Fibroblast of lung (primary cell): ENCODE results near the gene SLPI. TPM values are rescaled to one million over a fixed set of nuclear protein-coding genes. Genes with fewer than 3 reads are reported as not detected.
A peak's percentile ranks its signal among the peaks of the same experiment; 100 is the strongest.

Experiments used
- DNase-seq, 2 donors: peaks; one replicate each; pipeline versions ENCODE4 v3.0.0 to v3.0.0-alpha.2; 2010; ENCODE audit warnings: low read depth in 2 of 2
- H2AFZ ChIP-seq: 2 replicates; pipeline ENCODE4 v1.5.1; 2012; ENCODE audit warnings: low read length, control low read depth, inconsistent platforms
- H3K27ac ChIP-seq: 2 replicates; pipeline ENCODE4 v1.5.1; 2011; ENCODE audit warnings: low read length, control low read depth; ENCODE audit not compliant: insufficient read depth
- H3K27me3 ChIP-seq: 2 replicates; pipeline ENCODE4 v1.5.1; 2011; ENCODE audit warnings: mild to moderate bottlenecking, low read length; ENCODE audit not compliant: control insufficient read depth, insufficient read depth
- H3K36me3 ChIP-seq: 2 replicates; pipeline ENCODE4 v1.5.1; 2011; ENCODE audit warnings: low read length; ENCODE audit not compliant: control insufficient read depth, insufficient read depth
- H3K4me1 ChIP-seq: 2 replicates; pipeline ENCODE4 v1.5.1; 2011; ENCODE audit warnings: low read length; ENCODE audit not compliant: control insufficient read depth, insufficient read depth; ENCODE audit errors: extremely low read depth
- H3K4me2 ChIP-seq: 2 replicates; pipeline ENCODE4 v1.5.1; 2011; ENCODE audit warnings: low read length, control low read depth; ENCODE audit not compliant: insufficient read depth; ENCODE audit errors: extremely low read depth
- H3K4me3 ChIP-seq, 4 experiments: fragments of 200-600 bp in 1 of 4; sonication (generic) in 1 of 4; replicated peaks in 1 of 4; 2 replicates each; pipeline ENCODE4 v1.5.1; 2011 to 2016; ENCODE audit warnings: low read length in 4 of 4, low read depth in 3 of 4, mild to moderate bottlenecking in 3 of 4, control low read depth in 2 of 4, inconsistent platforms in 1 of 4, mixed read lengths in 1 of 4; ENCODE audit not compliant: insufficient read depth in 1 of 4; ENCODE audit errors: control extremely low read depth in 1 of 4
- H3K79me2 ChIP-seq: 2 replicates; pipeline ENCODE4 v1.5.1; 2012; ENCODE audit warnings: mild to moderate bottlenecking, low read length, inconsistent platforms; ENCODE audit not compliant: control insufficient read depth, insufficient read depth
- H3K9ac ChIP-seq: 2 replicates; pipeline ENCODE4 v1.5.1; 2011; ENCODE audit warnings: mild to moderate bottlenecking, low read length, control low read depth; ENCODE audit not compliant: insufficient read depth
- H3K9me3 ChIP-seq: 2 replicates; pipeline ENCODE4 v1.5.1; 2012; ENCODE audit warnings: low read depth, low read length; ENCODE audit not compliant: control insufficient read depth, insufficient read depth
- H4K20me1 ChIP-seq: 2 replicates; pipeline ENCODE4 v1.5.1; 2011; ENCODE audit warnings: low read length; ENCODE audit not compliant: control insufficient read depth, insufficient read depth; ENCODE audit errors: extremely low read depth
- CTCF ChIP-seq, 2 donors: IDR thresholded peaks in 1 of 2; conservative IDR thresholded peaks in 1 of 2; 1 replicate in 1 of 2; 2 replicates in 1 of 2; pipeline ENCODE4 v1.5.1; 2011 to 2012; ENCODE audit warnings: low read length in 2 of 2, control low read depth in 1 of 2, inconsistent platforms in 1 of 2, low read depth in 1 of 2, mild to moderate bottlenecking in 1 of 2
- EZH2 ChIP-seq: IDR thresholded peaks from 2 replicates; pipeline ENCODE4 v1.5.1; 2012; ENCODE audit warnings: low read length, control low read depth, mild to moderate bottlenecking; ENCODE audit errors: missing control alignments
- polyA plus RNA-seq, 2 donors: library from polyadenylated mRNA; depleted of rRNA in 1 of 2; stranded (reverse) in 1 of 2; unstranded in 1 of 2; fragments of >200 nt; gene quantifications; 2 replicates each; pipeline ENCODE4 v1.2.1, GENCODE V29; 2011 to 2012; ENCODE audit warnings: missing spikeins in 1 of 2
- total RNA-seq: library from RNA; depleted of rRNA; stranded (reverse); fragments of >200 nt; gene quantifications from 2 replicates; pipeline ENCODE4 v1.2.1, GENCODE V29; 2014

Gene SLPI
- total and polyA plus RNA-seq, 2 donors (not counting 1 experiment from before 2014, with no cell fraction given): 0.17 to 3.7 TPM

DNA sequence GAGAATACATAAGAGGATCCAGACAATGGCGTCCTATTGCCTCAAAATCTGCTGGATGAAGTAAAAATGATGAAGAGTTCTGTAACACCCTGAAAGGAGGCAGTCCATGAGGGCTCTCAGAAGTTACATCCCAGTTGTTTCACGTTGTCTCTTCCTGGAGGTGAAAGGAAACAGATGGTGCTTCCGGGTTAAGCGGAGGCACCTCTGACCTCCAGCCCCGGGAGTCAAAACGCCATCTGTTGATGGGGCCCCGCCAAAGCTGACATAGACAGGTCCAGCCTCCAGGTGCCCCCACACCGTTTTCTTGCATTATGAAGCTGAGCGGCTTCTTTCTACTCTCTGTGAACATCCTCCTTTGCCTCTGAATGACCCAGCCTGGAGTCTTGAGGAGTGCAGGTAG lies 23.7 kb downstream of the SLPI start:
- peaks cover 1% of the 10 kb centered on the region for H3K27me3 ChIP-seq

GRCh38 chr20:45229264-45230056 lies 24.9 kb downstream of the SLPI start:
- no peak overlapping the region for H3K4me2 ChIP-seq
- DNase-seq: no peak
- H4K20me1 ChIP-seq: no peaks in the 10 kb centered on the region
- no peak overlapping the region for H2AFZ ChIP-seq
- H3K79me2 ChIP-seq: no peaks in the 10 kb centered on the region
- TF ChIP-seq CTCF (conservative IDR thresholded peaks at IDR 0.05 in 1 of 2, IDR thresholded peaks at IDR 0.05 in 1 of 2; ENCODE audit: low read depth in 1 of 2, low read length in 2 of 2): peak in 1 of 2 donors; percentile 31
- no peak for TF ChIP-seq EZH2
- H3K9ac ChIP-seq: no peak overlapping the region
- no peaks in the 10 kb centered on the region for H3K9me3 ChIP-seq
- no peaks in the 10 kb centered on the region for H3K36me3 ChIP-seq
- H3K27ac ChIP-seq: no peak overlapping the region
- no peak overlapping the region for H3K4me3 ChIP-seq
- H3K27me3 ChIP-seq: peaks cover 2% of the 10 kb centered on the region
- no peaks in the 10 kb centered on the region for H3K4me1 ChIP-seq

More for the DNA sequence above, 23.7 kb downstream of the SLPI start:
- H3K36me3 ChIP-seq: no peaks in the 10 kb centered on the region
- no peak overlapping the region for H3K9ac ChIP-seq
- H3K27ac ChIP-seq: no peak overlapping the region
- no peaks in the 10 kb centered on the region for H4K20me1 ChIP-seq
- no peaks in the 10 kb centered on the region for H3K79me2 ChIP-seq
- no peak for TF ChIP-seq EZH2
- no peak for TF ChIP-seq CTCF (conservative IDR thresholded peaks at IDR 0.05 in 1 of 2, IDR thresholded peaks at IDR 0.05 in 1 of 2; ENCODE audit: low read depth in 1 of 2, low read length in 2 of 2)
- H3K4me3 ChIP-seq: no peak overlapping the region
- no peak for DNase-seq
- no peak overlapping the region for H2AFZ ChIP-seq
- no peaks in the 10 kb centered on the region for H3K4me1 ChIP-seq
- H3K9me3 ChIP-seq: no peaks in the 10 kb centered on the region
- no peak overlapping the region for H3K4me2 ChIP-seq

DNA sequence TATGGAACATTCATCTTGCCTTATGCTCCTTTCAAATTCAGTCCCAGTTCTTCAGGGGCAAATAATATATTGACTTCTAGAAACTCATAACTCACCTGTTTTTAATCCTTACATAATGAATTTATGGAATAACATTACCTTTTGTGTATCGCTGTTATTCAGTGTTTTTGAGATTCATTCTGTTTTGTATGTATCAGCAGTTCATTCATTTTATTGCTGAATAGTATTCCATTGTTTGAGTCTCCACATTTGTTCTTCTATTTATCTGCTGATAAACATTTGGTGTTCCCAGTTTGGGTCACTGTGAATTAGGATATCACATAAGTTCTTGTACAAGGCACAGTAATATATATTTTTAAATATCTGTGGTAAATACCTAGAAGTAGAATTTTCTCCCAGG lies 28.1 kb downstream of the SLPI start:
- TF ChIP-seq CTCF (conservative IDR thresholded peaks at IDR 0.05 in 1 of 2, IDR thresholded peaks at IDR 0.05 in 1 of 2; ENCODE audit: low read depth in 1 of 2, low read length in 2 of 2) (no peak), EZH2 (no peak)
- Histone ChIP-seq H2AFZ (no peak overlapping the region), H3K4me1 (no peaks in the 10 kb centered on the region), H3K27me3 (peaks cover 2% of the 10 kb centered on the region), H3K9me3 (no peaks in the 10 kb centered on the region), H4K20me1 (no peaks in the 10 kb centered on the region), H3K9ac (no peak overlapping the region), H3K4me2 (no peak overlapping the region), H3K27ac (no peak overlapping the region), H3K4me3 (no peak overlapping the region), H3K36me3 (no peaks in the 10 kb centered on the region), H3K79me2 (no peaks in the 10 kb centered on the region)
- DNase-seq: no peak
